NT2/D1 (cell line): ENCODE results near the gene DSC2.
"Not testable (repeated sequence)": the region's sequence is repeated elsewhere in the genome, so short reads cannot be mapped to it uniquely, and the experiment has no call there.

ENCODE experiments used
- DNase-seq: peaks from one replicate; pipeline ENCODE4 v3.0.0-alpha.2; 2011; ENCODE audit warnings: low read depth, low spot score
- H3K27me3 ChIP-seq: 2 replicates; pipeline ENCODE4 v1.6.0; 2011; ENCODE audit warnings: mild to moderate bottlenecking; ENCODE audit not compliant: insufficient read length, insufficient read depth
- H3K36me3 ChIP-seq: 2 replicates; pipeline ENCODE4 v1.6.1; 2011; ENCODE audit warnings: mild to moderate bottlenecking, low read length, mixed read lengths; ENCODE audit not compliant: insufficient read depth, insufficient read length
- H3K4me1 ChIP-seq: 2 replicates; pipeline ENCODE4 v1.5.1; 2011; ENCODE audit not compliant: insufficient read depth, insufficient read length
- H3K4me3 ChIP-seq: 2 replicates; pipeline ENCODE4 v1.5.1; 2011; ENCODE audit warnings: low read depth; ENCODE audit not compliant: insufficient read length
- H3K9ac ChIP-seq: 2 replicates; pipeline ENCODE4 v1.6.0; 2011; ENCODE audit warnings: low read depth; ENCODE audit not compliant: insufficient read length
- H3K9me3 ChIP-seq: 2 replicates; pipeline ENCODE4 v1.5.1; 2011; ENCODE audit warnings: mild to moderate bottlenecking, low read length; ENCODE audit not compliant: insufficient read depth
- SUZ12 ChIP-seq: IDR thresholded peaks from 2 replicates; pipeline ENCODE4 v1.6.1; 2011; ENCODE audit not compliant: insufficient read length, insufficient read depth; ENCODE audit errors: extremely low read depth
- YY1 ChIP-seq: IDR thresholded peaks from 2 replicates; pipeline ENCODE4 v1.6.1; 2011; ENCODE audit not compliant: insufficient read length, insufficient read depth
- ZNF274 ChIP-seq: IDR thresholded peaks from 2 replicates; pipeline ENCODE4 v1.6.1; 2011; ENCODE audit warnings: mild to moderate bottlenecking, low read depth, low read length

Gene DSC2

DNA sequence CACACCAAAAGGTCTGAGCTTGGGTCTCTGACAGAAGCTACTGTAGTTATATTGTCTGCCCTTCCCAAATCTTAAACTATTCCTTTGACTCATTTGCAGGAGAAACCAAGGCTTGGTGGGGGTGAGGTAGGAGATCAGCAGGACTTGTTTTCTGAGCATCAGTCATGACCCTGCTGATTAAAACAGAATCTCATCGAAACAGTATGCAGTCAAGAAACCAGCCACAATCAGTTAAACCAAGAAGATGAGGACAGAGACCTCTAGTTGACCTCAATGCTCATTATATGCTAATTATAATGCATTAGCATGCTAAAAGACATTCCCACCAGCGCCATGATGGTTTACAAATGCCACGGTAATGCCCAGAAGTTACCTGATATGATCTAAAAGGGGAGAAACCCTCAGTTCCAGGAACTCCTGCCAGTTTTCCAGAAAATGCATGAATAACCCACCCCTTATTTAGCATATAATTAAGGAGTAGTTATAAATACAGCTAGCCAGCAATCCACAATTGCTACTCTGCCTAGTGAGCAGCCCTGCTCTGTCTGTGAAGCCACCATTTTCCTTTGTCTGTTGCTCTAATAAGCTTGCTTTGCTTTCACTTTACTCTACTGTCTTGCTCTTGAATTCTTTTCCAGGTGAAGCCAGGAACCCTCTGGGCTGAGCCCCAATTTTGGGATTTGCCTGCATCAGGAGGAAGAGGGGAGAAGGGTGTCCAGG lies 86.3 kb downstream of the DSC2 start:
- no peaks in the 10 kb centered on the region for H3K27me3 ChIP-seq
- DNase-seq, result no peak
- no peaks in the 10 kb centered on the region for H3K9me3 ChIP-seq
- TF ChIP-seq SUZ12 (no peak), YY1 (no peak), ZNF274 (no peak)
- no peak overlapping the region for H3K9ac ChIP-seq
- H3K4me1 ChIP-seq, result no peaks in the 10 kb centered on the region
- no peaks in the 10 kb centered on the region for H3K36me3 ChIP-seq
- H3K4me3 ChIP-seq, result no peak overlapping the region

DNA sequence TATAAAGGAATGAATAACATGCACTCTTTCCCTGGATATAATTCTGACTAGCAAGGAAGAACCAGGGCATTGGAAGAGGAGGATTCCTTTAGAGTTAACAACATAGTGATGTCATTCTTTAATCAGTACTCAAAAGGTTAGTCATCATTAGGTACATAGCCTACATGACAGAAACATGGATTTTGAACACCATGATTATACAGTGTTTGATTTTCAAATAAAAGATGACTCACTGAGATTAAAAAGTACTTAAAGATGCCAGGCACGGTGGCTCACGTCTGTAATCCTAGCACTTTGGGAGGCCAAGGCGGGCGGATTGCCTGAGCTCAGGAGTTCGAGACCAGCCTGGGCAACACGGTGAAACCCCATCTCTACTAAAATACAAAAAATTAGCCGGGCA lies 90.8 kb downstream of the DSC2 start:
- H3K9me3 ChIP-seq, H3K9ac ChIP-seq, H3K36me3 ChIP-seq, H3K4me3 ChIP-seq, DNase-seq, H3K27me3 ChIP-seq, H3K4me1 ChIP-seq: not testable (repeated sequence)

DNA sequence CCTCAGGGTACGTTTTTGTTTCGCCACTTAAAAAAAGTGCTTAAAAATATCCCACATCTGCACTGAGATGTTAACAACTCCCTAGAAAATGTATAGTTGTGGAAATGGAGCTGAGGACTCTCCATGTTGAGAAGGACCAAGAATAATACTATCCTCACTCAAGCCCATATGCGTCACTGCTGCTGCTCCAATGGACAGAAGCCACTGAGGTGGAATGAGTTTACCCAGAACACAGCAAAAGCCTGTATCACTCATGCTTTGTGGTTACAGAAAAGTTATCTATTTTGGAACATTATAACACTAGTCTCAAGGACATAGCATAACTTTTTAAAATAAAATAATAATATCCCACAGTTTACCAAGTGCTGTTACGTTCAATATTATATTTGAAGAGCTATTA lies 91.6 kb downstream of the DSC2 start:
- Histone ChIP-seq H3K27me3 (no peaks in the 10 kb centered on the region), H3K4me3 (no peak overlapping the region), H3K4me1 (no peaks in the 10 kb centered on the region), H3K9ac (no peak overlapping the region), H3K36me3 (no peaks in the 10 kb centered on the region), H3K9me3 (no peaks in the 10 kb centered on the region)
- no peak for DNase-seq
- TF ChIP-seq SUZ12 (no peak), ZNF274 (no peak), YY1 (no peak)
